C4-2B (cell line): ENCODE results near the gene TPSB2.

Source experiments
- CTCF ChIP-seq: fragments of 450-650 bp; conservative IDR thresholded peaks from 2 replicates; pipeline ENCODE4 v1.5.1; 2017; ENCODE audit warnings: mild to moderate bottlenecking
- ZFX ChIP-seq: fragments of 450-650 bp; IDR thresholded peaks from 2 replicates; pipeline ENCODE4 v1.6.1; 2017

GRCh38 chr16:1216296-1216619 lies 13.7 kb downstream of the TPSB2 start:
- TF ChIP-seq CTCF (no peak; the same call in 1 of the 2 replicates), ZFX (no peak)
